Hematopoietic multipotent progenitor cell treated with erythropoietin and hydrocortisone succinate and interleukin-3 and kit ligand, for 8 days (in vitro differentiated cells): Measurements from ENCODE around the gene ARHGAP45.

Source experiments
- DNase-seq: peaks from one replicate; pipeline ENCODE4 v3.0.0-alpha.2; 2015

ARHGAP45 gene

GRCh38 chr19:1054102-1055027 lies 12.6 kb upstream of the ARHGAP45 start:
- no peak for DNase-seq

DNA sequence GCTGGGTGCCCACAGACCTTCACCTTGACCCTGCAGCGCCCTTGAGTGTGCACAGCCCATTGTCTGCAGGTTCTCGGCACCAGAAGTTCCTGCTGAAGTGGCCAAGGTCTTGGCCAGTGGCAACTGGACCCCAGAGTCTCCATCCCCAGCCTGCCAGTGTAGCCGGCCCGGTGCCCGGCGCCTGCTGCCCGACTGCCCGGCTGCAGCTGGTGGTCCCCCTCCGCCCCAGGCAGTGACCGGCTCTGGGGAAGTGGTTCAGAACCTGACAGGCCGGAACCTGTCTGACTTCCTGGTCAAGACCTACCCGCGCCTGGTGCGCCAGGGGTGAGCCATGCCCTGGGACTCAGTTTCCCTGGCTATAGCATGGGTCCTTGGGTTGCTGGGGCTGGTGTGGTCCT lies 11.9 kb upstream of the ARHGAP45 start:
- no peak for DNase-seq

- DNase-seq, result no peak
Observed at GRCh38 chr19:1055886-1056620, 10.9 kb upstream of the ARHGAP45 start.

GRCh38 chr19:1057176-1057855 lies 9.7 kb upstream of the ARHGAP45 start:
- no peak for DNase-seq

DNA sequence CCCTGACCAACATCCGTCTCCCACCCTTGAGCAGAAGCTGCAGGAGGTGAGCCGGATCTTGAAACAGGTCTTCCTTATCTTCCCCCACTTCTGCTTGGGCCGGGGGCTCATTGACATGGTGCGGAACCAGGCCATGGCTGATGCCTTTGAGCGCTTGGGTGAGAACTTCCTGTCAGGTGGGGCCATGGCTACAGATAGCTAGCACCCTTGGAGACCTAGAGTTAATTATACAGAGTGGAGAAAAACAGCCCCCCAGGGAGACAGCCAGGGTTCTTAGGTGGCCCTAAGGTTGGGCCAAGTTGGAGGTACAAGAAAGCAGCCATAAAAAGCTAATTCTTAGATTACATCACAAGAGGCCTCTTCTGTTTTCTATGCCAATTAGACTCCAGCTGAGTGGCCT lies 8.9 kb upstream of the ARHGAP45 start:
- no peak for DNase-seq

DNA sequence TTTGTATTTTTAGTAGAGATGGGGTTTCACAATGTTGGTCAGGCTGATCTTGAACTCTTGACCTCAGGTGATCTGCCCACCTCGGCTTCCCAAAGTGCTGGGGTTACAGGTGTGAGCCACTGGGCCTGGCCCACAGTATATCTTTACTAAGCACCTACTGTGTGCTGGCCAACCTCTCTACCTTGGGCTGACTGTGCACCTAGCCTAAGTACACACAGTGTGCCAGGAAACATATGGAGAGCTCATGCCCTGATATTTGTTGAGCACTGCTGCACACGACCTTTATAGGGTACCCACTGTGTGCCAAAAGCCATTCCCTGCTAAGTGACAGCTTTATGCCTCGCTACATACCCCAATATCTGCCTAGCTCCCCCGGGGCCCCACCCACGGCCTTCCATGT lies 6.3 kb upstream of the ARHGAP45 start:
- no peak for DNase-seq

DNA sequence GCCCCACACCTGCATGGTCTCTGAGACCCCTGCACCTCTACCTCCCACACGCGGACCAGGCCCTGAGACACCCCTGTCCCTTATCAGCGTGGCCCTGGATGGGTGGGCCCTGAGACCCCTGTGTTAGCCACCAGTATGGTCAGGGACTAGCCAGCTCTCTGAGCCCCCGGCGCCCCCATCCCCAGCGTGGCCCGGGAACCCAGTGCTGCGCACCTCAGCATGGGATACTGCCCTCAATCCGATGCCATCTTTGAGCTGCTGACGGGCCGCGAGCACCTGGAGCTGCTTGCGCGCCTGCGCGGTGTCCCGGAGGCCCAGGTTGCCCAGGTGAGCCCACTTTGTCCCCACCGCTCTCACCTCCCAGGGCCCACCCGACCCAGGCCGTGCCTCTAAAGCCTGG lies 5.0 kb upstream of the ARHGAP45 start:
- DNase-seq, result no peak

DNA sequence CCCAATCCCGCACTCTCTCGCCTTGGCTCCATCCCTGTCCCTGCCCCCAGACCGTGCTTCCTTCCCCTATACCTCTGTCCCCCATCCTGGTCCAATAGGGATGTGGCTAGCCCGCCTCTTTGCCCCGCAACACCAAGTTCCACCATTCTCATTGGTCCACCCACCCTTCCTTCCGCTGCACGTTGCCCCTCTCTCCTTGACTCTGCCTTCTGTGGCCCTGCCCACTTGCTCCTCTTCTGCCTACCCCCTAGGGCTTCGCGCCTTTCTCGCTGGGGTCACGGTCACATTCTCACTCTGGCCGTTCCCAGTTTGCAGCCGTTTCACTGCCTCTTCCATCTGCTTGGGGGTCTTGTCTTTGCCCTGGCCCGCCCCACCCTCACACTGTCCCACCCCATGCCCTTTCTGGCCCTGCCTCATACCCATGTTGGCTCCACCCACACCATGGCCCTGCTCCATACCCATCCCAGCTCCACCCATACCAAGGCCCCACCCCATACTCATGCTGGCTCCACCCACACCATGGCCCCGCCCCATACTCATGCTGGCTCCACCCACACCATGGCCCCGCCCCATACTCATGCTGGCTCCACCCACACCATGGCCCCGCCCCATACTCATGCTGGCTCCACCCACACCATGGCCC lies 4.5 kb upstream of the ARHGAP45 start:
- DNase-seq, result peak; percentile 52

- peak; percentile 67 for DNase-seq
Observed at GRCh38 chr19:1063030-1063908, 3.7 kb upstream of the ARHGAP45 start.

DNA sequence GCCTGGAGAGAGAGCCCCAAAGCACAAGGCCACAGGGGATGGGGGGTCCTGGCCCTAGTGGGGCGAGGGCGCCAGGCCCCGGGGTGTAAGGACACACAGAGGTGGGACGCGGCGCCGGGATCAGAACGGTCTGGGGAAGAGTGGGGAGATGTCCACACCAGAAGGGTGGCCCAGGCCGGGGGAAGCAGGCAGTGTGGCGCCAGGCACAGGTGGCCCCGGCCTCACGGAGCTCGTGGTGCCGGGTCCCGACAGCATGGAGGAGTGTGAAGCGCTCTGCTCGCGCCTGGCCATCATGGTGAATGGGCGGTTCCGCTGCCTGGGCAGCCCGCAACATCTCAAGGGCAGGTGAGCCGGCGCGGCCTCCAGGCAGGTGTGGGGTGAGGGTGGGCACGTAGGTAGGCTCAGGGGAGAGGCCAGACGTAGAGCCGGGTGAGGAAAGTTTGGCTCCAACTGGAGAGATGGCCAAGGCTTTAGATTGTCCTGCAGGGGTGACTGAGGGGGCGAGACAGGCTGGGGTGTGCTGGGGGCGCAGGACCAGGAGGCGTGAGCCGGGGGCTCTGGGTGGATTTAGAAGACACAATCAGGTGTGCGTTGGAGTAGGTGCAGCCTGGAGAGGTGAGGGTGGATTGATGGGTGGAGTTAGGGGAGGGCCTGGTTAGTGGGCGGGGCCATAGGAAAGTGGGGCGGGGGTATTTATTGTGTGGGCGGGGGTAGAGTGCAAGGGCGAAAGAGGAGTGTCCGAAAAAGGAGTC lies 2.9 kb upstream of the ARHGAP45 start:
- DNase-seq, result no peak

DNA sequence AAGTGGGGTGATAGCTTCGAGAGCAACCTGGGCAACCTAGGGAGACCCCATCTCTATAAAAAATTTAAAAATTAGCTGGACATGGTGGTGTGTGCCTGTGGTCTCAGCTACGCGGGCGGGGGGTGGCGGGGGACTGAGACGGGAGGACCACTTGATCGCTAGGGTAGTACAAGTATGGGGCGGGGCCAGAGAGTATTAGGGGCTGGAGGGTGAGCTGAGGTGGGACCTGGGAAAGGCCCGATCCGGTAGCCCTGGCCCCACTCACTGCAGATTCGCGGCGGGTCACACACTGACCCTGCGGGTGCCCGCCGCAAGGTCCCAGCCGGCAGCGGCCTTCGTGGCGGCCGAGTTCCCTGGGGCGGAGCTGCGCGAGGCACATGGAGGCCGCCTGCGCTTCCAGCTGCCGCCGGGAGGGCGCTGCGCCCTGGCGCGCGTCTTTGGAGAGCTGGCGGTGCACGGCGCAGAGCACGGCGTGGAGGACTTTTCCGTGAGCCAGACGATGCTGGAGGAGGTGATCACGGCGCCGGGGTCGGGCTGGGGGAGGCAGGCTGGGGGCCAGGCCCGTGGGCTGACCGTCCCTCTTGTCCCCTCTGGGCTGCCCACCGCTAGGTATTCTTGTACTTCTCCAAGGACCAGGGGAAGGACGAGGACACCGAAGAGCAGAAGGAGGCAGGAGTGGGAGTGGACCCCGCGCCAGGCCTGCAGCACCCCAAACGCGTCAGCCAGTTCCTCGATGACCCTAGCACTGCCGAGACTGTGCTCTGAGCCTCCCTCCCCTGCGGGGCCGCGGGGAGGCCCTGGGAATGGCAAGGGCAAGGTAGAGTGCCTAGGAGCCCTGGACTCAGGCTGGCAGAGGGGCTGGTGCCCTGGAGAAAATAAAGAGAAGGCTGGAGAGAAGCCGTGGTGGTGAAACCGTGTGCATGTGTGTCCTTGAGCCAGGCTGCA lies 2.0 kb upstream of the ARHGAP45 start:
- peak; percentile 62 for DNase-seq

- no peak for DNase-seq
Observed at GRCh38 chr19:1065606-1066109, 1.3 kb upstream of the ARHGAP45 start.

- peak; percentile 43 for DNase-seq
Observed at GRCh38 chr19:1066251-1066747, 668 bp upstream of the ARHGAP45 start.

- DNase-seq, result no peak
Observed at GRCh38 chr19:1067341-1067957, 482 bp downstream of the ARHGAP45 start.

DNA sequence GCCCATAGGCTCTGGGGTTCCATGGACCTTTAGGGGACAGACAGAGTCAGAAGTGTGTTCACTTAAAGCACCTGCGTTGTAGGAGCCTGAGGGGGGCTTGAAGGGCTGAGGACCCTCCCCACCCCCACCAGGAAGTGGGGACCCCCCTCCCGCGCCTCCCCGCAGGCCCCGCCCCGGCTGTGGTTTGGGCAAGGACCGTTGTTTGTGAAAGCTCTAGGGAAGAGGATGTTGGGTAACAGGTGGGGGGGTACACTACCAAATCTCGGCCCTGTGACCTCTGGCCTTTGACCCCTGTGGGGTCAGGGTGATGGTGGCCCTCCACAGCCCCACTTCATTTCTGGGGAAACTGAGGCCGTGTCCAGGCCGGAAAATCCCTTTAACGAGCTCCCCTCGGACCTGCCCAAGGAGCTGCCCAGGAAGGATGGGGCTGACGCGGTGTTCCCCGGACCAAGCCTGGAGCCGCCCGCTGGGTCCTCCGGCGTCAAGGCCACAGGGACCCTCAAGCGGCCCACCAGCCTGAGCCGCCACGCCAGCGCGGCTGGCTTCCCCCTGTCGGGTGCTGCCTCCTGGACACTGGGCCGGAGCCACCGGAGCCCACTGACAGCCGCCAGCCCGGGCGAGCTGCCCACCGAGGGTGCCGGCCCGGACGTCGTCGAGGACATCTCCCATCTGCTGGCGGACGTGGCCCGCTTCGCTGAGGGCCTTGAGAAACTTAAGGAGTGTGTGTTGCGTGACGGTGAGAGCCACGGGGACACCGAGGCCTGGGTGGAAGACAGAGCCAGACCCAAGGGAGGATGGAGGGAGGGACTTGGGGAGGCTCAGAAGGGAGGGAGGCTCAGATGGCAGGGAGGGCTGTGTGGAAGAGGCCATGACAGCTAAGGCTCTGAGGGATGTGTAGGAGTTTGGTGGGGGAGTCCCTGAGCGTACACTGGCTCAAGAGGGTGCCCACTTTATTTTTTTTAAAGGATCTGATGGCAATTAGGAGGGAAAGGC lies 1.3 kb downstream of the ARHGAP45 start:
- peak; percentile 41 for DNase-seq

- peak; percentile 91 for DNase-seq
Observed at GRCh38 chr19:1069009-1069779, 2.2 kb downstream of the ARHGAP45 start.

DNA sequence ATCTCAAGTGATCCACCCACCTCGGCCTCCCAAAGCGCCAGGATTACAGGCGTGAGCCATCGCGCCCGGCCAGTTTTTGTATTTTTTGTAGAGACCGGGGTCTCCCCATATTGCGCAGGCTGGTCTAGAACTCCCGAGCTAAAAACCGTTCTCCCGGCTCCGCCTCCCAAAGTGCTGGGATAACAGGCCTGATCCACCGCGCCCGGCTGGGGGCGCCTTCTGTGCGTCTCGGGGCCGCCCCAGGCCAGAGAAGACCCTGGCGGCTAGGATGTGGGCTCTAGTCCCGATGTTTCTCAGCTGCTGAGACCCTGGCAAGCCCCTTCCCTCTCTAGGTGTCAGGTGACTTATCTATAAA lies 3.6 kb downstream of the ARHGAP45 start:
- DNase-seq, result no peak
